K562 (cell line): ENCODE results near the gene BCAS3. TPM values are rescaled to one million over a fixed set of nuclear protein-coding genes. Genes with fewer than 3 reads are reported as not detected.

Experiments
- ATAC-seq: fragments of 200-7000 bp; cut with Tn5 transposase; 3 replicates; pipeline ENCODE4 v1.9.1; 2020; ENCODE audit warnings: moderate library complexity
- BruUV-seq: library from RNA; stranded (reverse); fragments of 400-500 nt; replicated peaks from 2 replicates; lab custom pipeline; 2021; lab: Mats Ljungman, UMichigan
- CTCF ChIA-PET: fragments of 300-600 bp; formaldehyde crosslinking; extraction: SDS; loops from one replicate; lab custom pipeline; 2021; ENCODE audit warnings: low intra/inter-chr PET ratio; lab: Yijun Ruan, JAX
- POLR2A ChIA-PET: fragments of 300-600, 350-650 bp; sonication (Branson Sonifier 250); formaldehyde crosslinking; extraction: SDS; loops from one replicate; lab custom pipeline; 2021; ENCODE audit warnings: antibody characterized with exemption, inconsistent platforms; lab: Yijun Ruan, JAX
- DNase-seq, 4 experiments: peaks; one replicate each; pipeline versions ENCODE4 v3.0.0 to v3.0.0-alpha.2; 2011 to 2018; ENCODE audit warnings: low spot score in 3 of 4, mixed read lengths in 3 of 4; ENCODE audit errors: extremely low read depth in 1 of 4
- FAIRE-seq: peaks from 2 replicates; lab custom pipeline; 2011; peaks lifted over from hg19 to GRCh38; lab: Jason Lieb, UNC
- H2AFZ ChIP-seq: 2 replicates; pipeline ENCODE4 v1.6.0; 2011; ENCODE audit warnings: low read depth, low read length, control low read depth, inconsistent platforms
- H3K27ac ChIP-seq: fragments of 200-600 bp; 3 replicates; pipeline ENCODE4 v1.8.0; 2011; ENCODE audit warnings: low read depth, mild to moderate bottlenecking, control low read depth, inconsistent platforms, low read length, moderate library complexity, mixed read lengths; ENCODE audit errors: extremely low read depth
- H3K27me3 ChIP-seq, 2 experiments: fragments of 300-600 bp in 1 of 2; 2 replicates in 1 of 2; 3 replicates in 1 of 2; pipeline versions ENCODE4 v1.6.0 to v1.8.0; 2011; ENCODE audit warnings: inconsistent platforms in 2 of 2, low read length in 2 of 2, mild to moderate bottlenecking in 1 of 2, mixed read lengths in 1 of 2, moderate library complexity in 1 of 2; ENCODE audit not compliant: control insufficient read depth in 2 of 2, insufficient read depth in 2 of 2
- H3K36me3 ChIP-seq: fragments of 300-600 bp; 3 replicates; pipeline ENCODE4 v1.8.0; 2011; ENCODE audit warnings: mild to moderate bottlenecking, low read length, inconsistent platforms; ENCODE audit not compliant: control insufficient read depth, insufficient read depth
- H3K4me1 ChIP-seq, 2 experiments: fragments of 200-600 bp in 1 of 2; replicated peaks in 1 of 2; 2 replicates in 1 of 2; 3 replicates in 1 of 2; pipeline versions ENCODE4 v1.5.1 to v1.8.0; 2011; ENCODE audit warnings: inconsistent platforms in 2 of 2, low read length in 2 of 2, mild to moderate bottlenecking in 1 of 2, mixed read lengths in 1 of 2, moderate library complexity in 1 of 2; ENCODE audit not compliant: control insufficient read depth in 2 of 2, insufficient read depth in 2 of 2
- H3K4me2 ChIP-seq: 2 replicates; pipeline ENCODE4 v1.6.1; 2011; ENCODE audit warnings: low read length, control low read depth, inconsistent platforms, mixed read lengths; ENCODE audit not compliant: insufficient read depth
- H3K4me3 ChIP-seq: fragments of 200-600 bp; sonication (generic), shearing (Covaris generic); 2 replicates; pipeline ENCODE4 v1.5.1; 2016; ENCODE audit warnings: control low read depth, inconsistent platforms
- H3K79me2 ChIP-seq: fragments of 200-600 bp; 3 replicates; pipeline ENCODE4 v1.8.0; 2011; ENCODE audit warnings: low read length, inconsistent platforms; ENCODE audit not compliant: control insufficient read depth, insufficient read depth
- H3K9ac ChIP-seq, 2 experiments: 2 replicates each; pipeline versions ENCODE4 v1.6.0 to v1.6.1; 2011; ENCODE audit warnings: low read depth in 2 of 2, low read length in 2 of 2, control low read depth in 1 of 2, inconsistent platforms in 1 of 2, mild to moderate bottlenecking in 1 of 2, mixed read lengths in 1 of 2; ENCODE audit not compliant: insufficient read depth in 1 of 2
- H3K9me1 ChIP-seq: one replicate; pipeline ENCODE4 v1.6.0; 2011; ENCODE audit warnings: inconsistent platforms, mild to moderate bottlenecking, low read length, moderate library complexity; ENCODE audit not compliant: control insufficient read depth, insufficient read depth
- H3K9me3 ChIP-seq: replicated peaks from 2 replicates; pipeline ENCODE4 v1.5.1; 2011; ENCODE audit warnings: low read depth, low read length, inconsistent platforms; ENCODE audit not compliant: control insufficient read depth, insufficient read depth
- H4K20me1 ChIP-seq: replicated peaks from 2 replicates; pipeline ENCODE4 v1.6.1; 2011; ENCODE audit warnings: low read length, inconsistent platforms, mixed read lengths; ENCODE audit not compliant: control insufficient read depth, insufficient read depth
- ARNT ChIP-seq, 2 experiments: fragments of 450-650 bp; IDR thresholded peaks; 2 replicates each; pipeline ENCODE4 v1.6.1; 2016; ENCODE audit warnings: mild to moderate bottlenecking in 1 of 2
- CBX5 ChIP-seq: IDR thresholded peaks from 2 replicates; pipeline ENCODE4 v1.6.1; 2014; ENCODE audit warnings: low read depth, borderline replicate concordance
- CEBPG ChIP-seq, 3 experiments: fragments of 200-800 bp in 1 of 3; sonication (Bioruptor generic) in 1 of 3; sonication (generic) in 1 of 3; formaldehyde crosslinking in 1 of 3; IDR thresholded peaks in 2 of 3; conservative IDR thresholded peaks in 1 of 3; 2 replicates each; pipeline versions ENCODE4 v1.6.1 to v1.8.0; 2016 to 2022; ENCODE audit warnings: missing compliant biosample characterization in 2 of 3, missing genetic modification characterization in 2 of 3, mild to moderate bottlenecking in 1 of 3, missing genetic modification reagents in 1 of 3
- EWSR1 ChIP-seq: fragments of 450-650 bp; IDR thresholded peaks from 2 replicates; pipeline ENCODE4 v1.6.1; 2018; ENCODE audit warnings: borderline replicate concordance, mild to moderate bottlenecking, low read depth, moderate library complexity; ENCODE audit not compliant: partially characterized antibody
- FIP1L1 ChIP-seq: fragments of 200-400 bp; formaldehyde crosslinking; IDR thresholded peaks from 2 replicates; pipeline ENCODE4 v1.6.1; 2018; ENCODE audit warnings: mild to moderate bottlenecking, low read depth, low read length; ENCODE audit not compliant: poor library complexity, severe bottlenecking
- HDAC2 ChIP-seq: fragments of 450-650 bp; IDR thresholded peaks from 2 replicates; pipeline ENCODE4 v1.6.1; 2016; ENCODE audit warnings: mild to moderate bottlenecking
- NCOA1 ChIP-seq: fragments of 450-650 bp; IDR thresholded peaks from 2 replicates; pipeline ENCODE4 v1.6.1; 2016; ENCODE audit warnings: low read depth
- NR2C2 ChIP-seq, 2 experiments: fragments of 200-800 bp in 1 of 2; sonication (Bioruptor generic) in 1 of 2; sonication (generic) in 1 of 2; formaldehyde crosslinking in 1 of 2; IDR thresholded peaks; 2 replicates each; pipeline versions ENCODE4 v1.6.1 to v1.8.0; 2016 to 2022; ENCODE audit warnings: mild to moderate bottlenecking in 1 of 2, missing compliant biosample characterization in 1 of 2, missing genetic modification characterization in 1 of 2, missing genetic modification reagents in 1 of 2
- SMAD2 ChIP-seq: fragments of 150-350 bp; IDR thresholded peaks from 2 replicates; pipeline ENCODE4 v1.6.1; 2014; ENCODE audit warnings: low read depth, mild to moderate bottlenecking, low read length
- SOX6 ChIP-seq: fragments of 450-650 bp; IDR thresholded peaks from 2 replicates; pipeline ENCODE4 v1.6.1; 2014; ENCODE audit warnings: mild to moderate bottlenecking
- TAF1 ChIP-seq: IDR thresholded peaks from 2 replicates; pipeline ENCODE4 v1.6.1; 2011; ENCODE audit warnings: mild to moderate bottlenecking, low read length, moderate library complexity; ENCODE audit not compliant: insufficient read depth, control insufficient read depth, severe bottlenecking; ENCODE audit errors: extremely low read depth
- TCF3 ChIP-seq: sonication (generic); formaldehyde crosslinking; IDR thresholded peaks from 2 replicates; pipeline ENCODE4 v1.4.0; 2020; ENCODE audit warnings: mild to moderate bottlenecking, missing genetic modification reagents
- TCF7 ChIP-seq: sonication (generic); IDR thresholded peaks from 2 replicates; pipeline ENCODE4 v1.6.1; 2016; ENCODE audit warnings: antibody characterized with exemption, borderline replicate concordance
- THRAP3 ChIP-seq: fragments of 450-650 bp; IDR thresholded peaks from 2 replicates; pipeline ENCODE4 v1.6.1; 2016; ENCODE audit warnings: mild to moderate bottlenecking, inconsistent platforms, borderline replicate concordance
- XRCC4 ChIP-seq: IDR thresholded peaks from one replicate; pipeline ENCODE4 v1.6.1; 2011; ENCODE audit not compliant: insufficient read depth, insufficient read length; ENCODE audit errors: extremely low read depth
- ZKSCAN8 ChIP-seq: fragments of 200-800 bp; sonication (Bioruptor generic); IDR thresholded peaks from 2 replicates; pipeline ENCODE4 v1.6.1; 2016; ENCODE audit warnings: missing genetic modification characterization, missing compliant biosample characterization
- ZNF165 ChIP-seq: fragments of 250-450 bp; sonication (Bioruptor Pico); IDR thresholded peaks from 2 replicates; pipeline ENCODE4 v1.4.0; 2020; ENCODE audit warnings: borderline replicate concordance
- ZNF436 ChIP-seq: fragments of 250-450, 450-650 bp; sonication (Bioruptor Pico); formaldehyde crosslinking; IDR thresholded peaks from 2 replicates; pipeline ENCODE4 v1.7.0; 2020; ENCODE audit warnings: mild to moderate bottlenecking
- WGBS: fragments of 100-300 bp; shearing (Covaris generic); methylation state at CpG from one replicate; pipeline ENCODE4 v1.1.6; 2016; ENCODE audit warnings: low coverage, mixed read lengths; ENCODE audit not compliant: insufficient coverage; ENCODE audit errors: missing lambda C conversion rate; 5-methylcytosine and 5-hydroxymethylcytosine counted together
- in situ Hi-C: fragments of 300-500 bp; cut with MboI; formaldehyde crosslinking; loops from 4 replicates; pipeline ENCODE4 v1.15.0; 2018; ENCODE audit warnings: inconsistent platforms, mixed read lengths
- intact Hi-C: fragments of 100-400 bp; cut with micrococcal nuclease; formaldehyde crosslinking; loops from 2 replicates; pipeline ENCODE4 v1.14.2; 2022
- polyA plus RNA-seq, 8 experiments: library from polyadenylated mRNA; depleted of rRNA in 4 of 8; stranded (reverse) in 5 of 8; unstranded in 3 of 8; fragments of >200 nt; fragmentation: Nextera tagmentation in 2 of 8; fragmentation: Illumina TruSeq in 1 of 8; extraction: Ambion mirVana in 2 of 8; extraction: Trizol in 1 of 8; gene quantifications; 2 replicates each; pipeline versions ENCODE4 v1.2.1 to v1.2.3, GENCODE V29; 2011 to 2014; ENCODE audit warnings: inconsistent platforms in 1 of 8, missing spikeins in 1 of 8
- total RNA-seq, 7 experiments: library from RNA; depleted of rRNA in 6 of 7; stranded (reverse); fragments of >200 nt in 6 of 7; fragmentation: Illumina TruSeq in 2 of 7; extraction: Trizol in 2 of 7; gene quantifications; 2 replicates each; pipeline versions ENCODE4 v1.2.1 to v1.2.3, GENCODE V29; 2011 to 2021; ENCODE audit warnings: low replicate concordance in 1 of 7
- TF ChIP-seq, protein P1 (sequence below): IDR thresholded peaks from 2 replicates; pipeline ENCODE4 v1.6.1; 2012; ENCODE audit warnings: low read depth, low read length, improper control_type of control experiment, borderline replicate concordance
- TF ChIP-seq, protein P2 (sequence below): fragments of 250-450 bp; sonication (Bioruptor Pico); IDR thresholded peaks from 2 replicates; pipeline ENCODE4 v1.6.1; 2021; ENCODE audit warnings: mild to moderate bottlenecking

The BCAS3 gene
- total and polyA plus RNA-seq, 9 of the 15 experiments (the other 6 are each of a cell fraction or from before 2014, with no cell fraction given) = 1.9 to 5.5 (median 3.5) TPM

DNA sequence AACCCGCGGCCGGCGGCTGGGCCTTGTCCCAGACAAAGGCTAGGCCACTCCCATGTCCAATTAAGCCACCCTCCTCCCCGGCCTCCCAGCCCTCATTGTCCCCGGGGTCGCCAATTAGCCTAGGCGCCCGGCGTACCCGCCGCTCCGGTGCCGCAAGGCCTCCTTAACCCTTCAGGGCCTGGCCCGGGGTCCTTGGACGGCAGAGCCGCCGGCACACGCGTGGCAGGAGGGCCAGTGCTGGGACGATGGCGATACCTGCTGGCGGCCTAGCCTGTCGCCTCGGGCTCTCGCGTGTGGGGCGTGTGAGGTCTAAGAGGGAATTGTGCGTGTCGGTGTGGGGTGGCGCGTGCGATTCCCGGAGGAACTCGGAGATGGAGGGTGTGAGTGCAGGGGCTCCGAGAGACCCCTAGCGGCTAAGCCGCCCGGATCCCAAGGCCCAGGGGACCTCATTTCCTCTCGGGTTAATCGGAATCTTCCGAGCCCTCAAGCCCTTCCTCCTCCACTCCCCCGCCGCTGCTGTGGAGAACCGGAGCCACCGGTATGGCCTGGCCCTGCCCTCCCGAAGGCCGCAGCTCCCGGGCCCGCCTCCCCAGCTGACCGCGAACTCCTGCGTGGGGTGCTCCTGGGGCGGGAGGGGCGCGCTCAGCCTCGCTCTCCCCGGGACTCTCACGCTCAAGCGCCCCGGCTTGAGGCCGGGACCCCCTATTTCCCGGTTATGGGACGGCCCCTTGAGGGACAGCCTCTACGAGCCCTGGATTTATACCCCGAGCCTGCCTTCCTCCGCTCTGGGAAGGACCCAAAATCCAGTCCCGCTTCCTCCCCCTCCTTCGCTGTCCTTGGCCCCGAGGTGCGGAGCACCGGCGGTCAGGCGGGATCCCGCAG, 733.9 kb downstream of the BCAS3 start:
- Histone ChIP-seq H3K27me3 (peaks cover 10 to 23% of the 10 kb centered on the region in 2 experiments; a peak in 3 of 5 replicates), H3K79me2 (no peaks in the 10 kb centered on the region), H3K4me2 (no peak overlapping the region), H3K27ac (no peak overlapping the region), H3K9me1 (no peaks in the 10 kb centered on the region), H4K20me1 (no peaks in the 10 kb centered on the region), H3K4me3 (no peak overlapping the region), H3K9me3 (no peaks in the 10 kb centered on the region), H3K4me1 (peaks cover 0 to 39% of the 10 kb centered on the region in 2 experiments; a peak in 3 of 5 replicates), H3K36me3 (no peaks in the 10 kb centered on the region), H2AFZ (no peak overlapping the region), H3K9ac (no peak overlapping the region)
- ChIA-PET POLR2A (interaction anchor here (0.7 kb wide), 1 partner anchor 132 kb away, joined by 3 read pairs; no protein-coding TSS in a partner anchor), CTCF (interaction anchor here (0.6 to 1.8 kb wide), 2 partner anchors 140 to 426 kb away, joined by 3 to 11 read pairs; no protein-coding TSS in a partner anchor)
- FAIRE-seq (no peak), DNase-seq (no peak), ATAC-seq (no peak)
- BruUV-seq = no TSS peak
- 79% methylated on average over 24 of the region's 75 CpGs for WGBS
- in situ Hi-C loops (no loop called here), intact Hi-C loops (loop anchor here (2.0 to 10.0 kb wide), 4 partner anchors 139 to 423 kb away; no protein-coding TSS in a partner anchor)
- TF ChIP-seq SMAD2 (no peak), NCOA1 (no peak), XRCC4 (no peak), ZNF436 (CRISPR knock-in tag) (no peak), NR2C2 (CRISPR knock-in tag; IDR thresholded peaks at IDR 0.05) (no peak), NR2C2 (tag; IDR thresholded peaks at IDR 0.05) (0 out of 2 replicates have a peak, but pooled peaks have one; percentile 20), TAF1 (no peak), HDAC2 (no peak), SOX6 (no peak), CBX5 (no peak), ZNF165 (CRISPR knock-in tag) (no peak), ARNT (IDR thresholded peaks at IDR 0.05) (no peak), TCF7 (no peak), ZKSCAN8 (CRISPR knock-in tag) (no peak), TCF3 (CRISPR knock-in tag) (no peak), FIP1L1 (no peak), THRAP3 (no peak), EWSR1 (peak; percentile 81), CEBPG (CRISPR knock-in tag; IDR thresholded peaks at IDR 0.05) (no peak), CEBPG (tag; conservative IDR thresholded peaks at IDR 0.05 in 1 of 2, IDR thresholded peaks at IDR 0.05 in 1 of 2) (no peak)
- TF ChIP-seq, protein P1, sequence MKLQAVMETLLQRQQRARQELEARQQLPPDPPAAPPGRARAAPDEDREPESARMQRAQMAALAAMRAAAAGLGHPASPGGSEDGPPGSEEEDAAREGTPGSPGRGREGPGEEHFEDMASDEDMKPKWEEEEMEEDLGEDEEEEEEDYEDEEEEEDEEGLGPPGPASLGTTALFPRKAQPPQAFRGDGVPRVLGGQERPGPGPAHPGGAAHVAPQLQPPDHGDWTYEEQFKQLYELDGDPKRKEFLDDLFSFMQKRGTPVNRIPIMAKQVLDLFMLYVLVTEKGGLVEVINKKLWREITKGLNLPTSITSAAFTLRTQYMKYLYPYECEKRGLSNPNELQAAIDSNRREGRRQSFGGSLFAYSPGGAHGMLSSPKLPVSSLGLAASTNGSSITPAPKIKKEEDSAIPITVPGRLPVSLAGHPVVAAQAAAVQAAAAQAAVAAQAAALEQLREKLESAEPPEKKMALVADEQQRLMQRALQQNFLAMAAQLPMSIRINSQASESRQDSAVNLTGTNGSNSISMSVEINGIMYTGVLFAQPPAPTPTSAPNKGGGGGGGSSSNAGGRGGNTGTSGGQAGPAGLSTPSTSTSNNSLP = no peak
- TF ChIP-seq, protein P2, sequence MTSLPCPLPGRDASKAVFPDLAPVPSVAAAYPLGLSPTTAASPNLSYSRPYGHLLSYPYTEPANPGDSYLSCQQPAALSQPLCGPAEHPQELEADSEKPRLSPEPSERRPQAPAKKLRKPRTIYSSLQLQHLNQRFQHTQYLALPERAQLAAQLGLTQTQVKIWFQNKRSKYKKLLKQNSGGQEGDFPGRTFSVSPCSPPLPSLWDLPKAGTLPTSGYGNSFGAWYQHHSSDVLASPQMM (CRISPR knock-in tag) = no peak
